HG03159 (cell line): ENCODE results near the gene USP16.
A peak's percentile ranks its signal among the peaks of the same experiment; 100 is the strongest.
"Not testable (repeated sequence)": the region's sequence is repeated elsewhere in the genome, so short reads cannot be mapped to it uniquely, and the experiment has no call there.

Source experiments
- ATAC-seq: cut with Tn5 transposase; IDR thresholded peaks from one replicate; pipeline ENCODE4 v1.9.1; 2021; ENCODE audit warnings: mild to moderate bottlenecking, moderate library complexity; ENCODE audit not compliant: unreplicated experiment

USP16 gene

GRCh38 chr21:29024474-29025327, at the start of gene USP16:
USP16 (plus strand) TSS chr21:29024668; CDS start chr21:29027914, 3,246 bp downstream.
- peak; percentile 97 for ATAC-seq

- no peak for ATAC-seq
These were observed 49.1 kb upstream of the USP16 start for GRCh38 chr21:28975397-28975796.

GRCh38 chr21:28979092-28979491, 45.4 kb upstream of the USP16 start:
- no peak for ATAC-seq

- no peak for ATAC-seq
These were observed 41.8 kb upstream of the USP16 start for GRCh38 chr21:28982637-28983036.

GRCh38 chr21:28986677-28987076, 37.8 kb upstream of the USP16 start:
- no peak for ATAC-seq

GRCh38 chr21:28988146-28988545, 36.3 kb upstream of the USP16 start:
- ATAC-seq: not testable (repeated sequence)

GRCh38 chr21:28991861-28992525, 32.5 kb upstream of the USP16 start:
- no peak for ATAC-seq

- ATAC-seq: peak; percentile 97
These were observed 31.8 kb upstream of the USP16 start, which contains the start of gene LTN1 for GRCh38 chr21:28992526-28993292. LTN1 (minus strand) TSS chr21:28992877; CDS start chr21:28992805, 72 bp downstream.

GRCh38 chr21:28993293-28993629, 31.2 kb upstream of the USP16 start:
- no peak for ATAC-seq

GRCh38 chr21:29002442-29003144, 21.9 kb upstream of the USP16 start:
- ATAC-seq: peak; percentile 99

GRCh38 chr21:29005696-29006095, 18.8 kb upstream of the USP16 start:
- no peak for ATAC-seq

- no peak for ATAC-seq
These were observed 17.3 kb upstream of the USP16 start for GRCh38 chr21:29007135-29007534.

- ATAC-seq: no peak
These were observed 16.7 kb upstream of the USP16 start for GRCh38 chr21:29007810-29008209.

GRCh38 chr21:29008367-29008766, 16.1 kb upstream of the USP16 start:
- no peak for ATAC-seq

- not testable (repeated sequence) for ATAC-seq
These were observed 13.2 kb upstream of the USP16 start for GRCh38 chr21:29011236-29011635.

- ATAC-seq: no peak
These were observed 6.7 kb upstream of the USP16 start for GRCh38 chr21:29017639-29018237.

GRCh38 chr21:29018540-29018939, 5.9 kb upstream of the USP16 start:
- peak; percentile 16 for ATAC-seq

GRCh38 chr21:29022166-29022565, 2.3 kb upstream of the USP16 start:
- ATAC-seq: no peak

GRCh38 chr21:29025328-29025713, 853 bp downstream of the USP16 start:
- ATAC-seq: no peak

- no peak for ATAC-seq
These were observed 5.1 kb downstream of the USP16 start for GRCh38 chr21:29029524-29029923.
